Thyroid gland (tissue), 4 donors: ENCODE results near the gene OR5AU1.

Source experiments
- CTCF ChIP-seq, 6 experiments: fragments of 200-600 bp in 3 of 6; fragments of 450-650 bp in 3 of 6; sonication (generic) in 3 of 6; IDR thresholded peaks; one replicate each; pipeline ENCODE4 v1.5.1; 2016 to 2019; ENCODE audit warnings: antibody characterized with exemption in 6 of 6, mild to moderate bottlenecking in 2 of 6, inconsistent platforms in 1 of 6, moderate library complexity in 1 of 6
- POLR2A ChIP-seq, 2 donors: fragments of 450-650 bp; IDR thresholded peaks; one replicate each; pipeline ENCODE4 v1.6.1; 2017; ENCODE audit warnings: antibody characterized with exemption in 2 of 2, mild to moderate bottlenecking in 2 of 2, moderate library complexity in 1 of 2

GRCh38 chr14:21185491-21185890, 29.6 kb upstream of the OR5AU1 start:
- TF ChIP-seq CTCF (IDR thresholded peaks at IDR 0.05) (no peak), POLR2A (IDR thresholded peaks at IDR 0.05) (no peak)
